DND-41 (cell line): ENCODE results near the gene RBFOX2.

Experiments
- ATAC-seq: fragments of 200-7000 bp; cut with Tn5 transposase; 3 replicates; pipeline ENCODE4 v1.9.1; 2021; ENCODE audit warnings: low read depth; ENCODE audit not compliant: insufficient read depth
- DNase-seq: peaks from one replicate; pipeline ENCODE4 v3.0.0-alpha.2; 2020
- H2AFZ ChIP-seq: 2 replicates; pipeline ENCODE4 v1.6.0; 2012; ENCODE audit warnings: low read depth, low read length
- H3K27ac ChIP-seq: 2 replicates; pipeline ENCODE4 v1.5.1; 2012; ENCODE audit warnings: low read length, inconsistent platforms
- H3K27me3 ChIP-seq: fragments of 200-600 bp; sonication (generic); 2 replicates; pipeline ENCODE4 v1.6.0; 2012; ENCODE audit warnings: low read length, mild to moderate bottlenecking, inconsistent platforms; ENCODE audit not compliant: insufficient read depth, poor library complexity
- H3K36me3 ChIP-seq: 2 replicates; pipeline ENCODE4 v1.5.1; 2012; ENCODE audit warnings: low read length, inconsistent platforms; ENCODE audit not compliant: insufficient read depth
- H3K4me1 ChIP-seq: 2 replicates; pipeline ENCODE4 v1.5.1; 2012; ENCODE audit warnings: mild to moderate bottlenecking, low read length; ENCODE audit not compliant: insufficient read depth
- H3K4me2 ChIP-seq: 2 replicates; pipeline ENCODE4 v1.6.0; 2012; ENCODE audit warnings: mild to moderate bottlenecking, moderate library complexity, low read length, inconsistent platforms; ENCODE audit not compliant: insufficient read depth
- H3K4me3 ChIP-seq, 2 experiments: fragments of 200-600 bp in 1 of 2; shearing (Covaris generic) in 1 of 2; 2 replicates each; pipeline ENCODE4 v1.5.1; 2012 to 2016; ENCODE audit warnings: inconsistent platforms in 2 of 2, low read length in 2 of 2, mild to moderate bottlenecking in 2 of 2, low read depth in 1 of 2, moderate library complexity in 1 of 2
- H3K79me2 ChIP-seq: 2 replicates; pipeline ENCODE4 v1.6.0; 2012; ENCODE audit warnings: low read length, inconsistent platforms; ENCODE audit not compliant: insufficient read depth
- H3K9ac ChIP-seq: 2 replicates; pipeline ENCODE4 v1.6.0; 2012; ENCODE audit warnings: low read depth, mild to moderate bottlenecking, inconsistent platforms, low read length, moderate library complexity
- H3K9me3 ChIP-seq: 2 replicates; pipeline ENCODE4 v1.5.1; 2012; ENCODE audit warnings: low read length, moderate library complexity, mild to moderate bottlenecking, inconsistent platforms; ENCODE audit not compliant: insufficient read depth, severe bottlenecking
- H4K20me1 ChIP-seq: 2 replicates; pipeline ENCODE4 v1.6.0; 2012; ENCODE audit warnings: low read length; ENCODE audit not compliant: insufficient read depth
- CTCF ChIP-seq: IDR thresholded peaks from 2 replicates; pipeline ENCODE4 v1.5.1; 2012; ENCODE audit warnings: borderline replicate concordance, low read length, moderate library complexity, mild to moderate bottlenecking; ENCODE audit not compliant: poor library complexity, severe bottlenecking; ENCODE audit errors: extremely low read depth
- EZH2 ChIP-seq: IDR thresholded peaks from 3 replicates; pipeline ENCODE4 v1.6.1; 2012; ENCODE audit warnings: borderline replicate concordance, low read depth, mild to moderate bottlenecking, moderate library complexity, low read length, inconsistent platforms; ENCODE audit not compliant: severe bottlenecking

The RBFOX2 gene

GRCh38 chr22:35872451-35872850 is 156.2 kb downstream of the RBFOX2 start:
- Histone ChIP-seq H3K79me2 (no peaks in the 10 kb centered on the region), H3K9me3 (no peaks in the 10 kb centered on the region), H3K9ac (no peak overlapping the region), H3K36me3 (no peaks in the 10 kb centered on the region), H3K27me3 (peaks cover 5% of the 10 kb centered on the region), H3K27ac (no peak overlapping the region), H4K20me1 (no peaks in the 10 kb centered on the region), H3K4me2 (no peak overlapping the region), H3K4me1 (no peaks in the 10 kb centered on the region), H3K4me3 (no peak overlapping the region), H2AFZ (no peak overlapping the region)
- no peak for TF ChIP-seq EZH2
- TF ChIP-seq CTCF, result no peak
- ATAC-seq (no peak), DNase-seq (no peak)

GRCh38 chr22:35870517-35871293 is 157.9 kb downstream of the RBFOX2 start:
- Histone ChIP-seq H3K9me3 (no peaks in the 10 kb centered on the region), H3K36me3 (no peaks in the 10 kb centered on the region), H3K9ac (no peak overlapping the region), H3K4me1 (no peaks in the 10 kb centered on the region), H3K4me2 (no peak overlapping the region), H4K20me1 (no peaks in the 10 kb centered on the region), H3K27ac (no peak overlapping the region), H3K79me2 (no peaks in the 10 kb centered on the region), H2AFZ (no peak overlapping the region), H3K4me3 (no peak overlapping the region), H3K27me3 (peaks cover 7% of the 10 kb centered on the region)
- no peak for ATAC-seq
- no peak for DNase-seq
- no peak for TF ChIP-seq CTCF
- TF ChIP-seq EZH2, result no peak

DNA sequence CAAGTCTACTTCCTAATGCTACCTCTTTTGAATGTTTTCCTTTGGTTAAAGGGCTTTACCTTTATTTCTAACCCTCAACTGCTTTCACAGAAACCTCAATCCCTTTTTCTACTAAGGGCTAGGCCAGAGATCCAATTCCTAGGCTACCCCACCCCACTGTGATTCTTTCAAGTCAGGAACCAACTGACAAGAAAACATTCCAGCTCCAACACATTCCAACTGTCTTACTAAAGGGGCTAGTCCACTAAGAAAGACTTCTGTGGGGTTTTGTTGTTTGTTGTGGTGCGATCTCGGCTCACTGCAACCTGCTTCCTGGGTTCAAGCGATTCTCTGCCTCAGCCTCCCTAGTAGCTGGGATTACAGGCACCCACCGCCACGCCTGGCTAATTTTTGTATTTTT is 159.7 kb downstream of the RBFOX2 start:
- Histone ChIP-seq H3K27me3 (peaks cover 2% of the 10 kb centered on the region), H2AFZ (no peak overlapping the region), H3K9ac (no peak overlapping the region), H4K20me1 (no peaks in the 10 kb centered on the region), H3K79me2 (no peaks in the 10 kb centered on the region), H3K4me2 (no peak overlapping the region), H3K9me3 (no peaks in the 10 kb centered on the region), H3K27ac (no peak overlapping the region), H3K4me3 (no peak overlapping the region), H3K4me1 (no peaks in the 10 kb centered on the region), H3K36me3 (no peaks in the 10 kb centered on the region)
- no peak for TF ChIP-seq CTCF
- no peak for TF ChIP-seq EZH2
- DNase-seq (no peak), ATAC-seq (no peak)

GRCh38 chr22:35866651-35867050 is 162.0 kb downstream of the RBFOX2 start:
- H3K9me3 ChIP-seq, result no peaks in the 10 kb centered on the region
- H4K20me1 ChIP-seq, result no peaks in the 10 kb centered on the region
- TF ChIP-seq EZH2, result no peak
- TF ChIP-seq CTCF, result no peak
- peaks cover 7% of the 10 kb centered on the region for H3K27me3 ChIP-seq
- no peak overlapping the region for H2AFZ ChIP-seq
- H3K4me1 ChIP-seq, result no peaks in the 10 kb centered on the region
- H3K9ac ChIP-seq, result no peak overlapping the region
- H3K36me3 ChIP-seq, result no peaks in the 10 kb centered on the region
- DNase-seq, result no peak
- no peak overlapping the region for H3K4me3 ChIP-seq
- H3K27ac ChIP-seq, result no peak overlapping the region
- no peak for ATAC-seq
- no peaks in the 10 kb centered on the region for H3K79me2 ChIP-seq
- H3K4me2 ChIP-seq, result no peak overlapping the region
